ENCODE data around the gene ERMAP. TPM values are rescaled to one million over a fixed set of nuclear protein-coding genes. Genes with fewer than 3 reads are reported as not detected.

ERMAP gene
- total and polyA plus RNA-seq, 10 of the 15 experiments (the other 5 are each of a cell fraction or from before 2014, with no cell fraction given), result 1.4 to 6.8 (median 4.1) TPM

DNA sequence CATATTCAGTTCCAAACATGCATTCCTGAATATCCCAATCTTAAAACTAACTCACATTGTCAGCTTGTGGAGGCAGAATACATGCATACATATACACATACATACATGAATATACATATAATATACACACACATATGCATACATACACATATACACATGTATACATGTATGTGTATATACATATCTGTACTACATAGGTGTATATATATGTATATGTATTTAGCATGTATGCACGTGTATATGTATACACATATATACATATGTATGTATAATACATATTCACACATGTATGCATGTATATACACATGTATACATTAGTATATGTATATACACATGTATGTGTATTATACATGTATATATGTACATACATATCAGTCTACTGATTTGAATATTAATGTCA lies 28.3 kb downstream of the ERMAP start (continued):
- TF ChIP-seq EGR1 (IDR thresholded peaks at IDR 0.05; ENCODE audit: borderline replicate concordance in 1 of 2, low read depth in 2 of 2, low read length in 2 of 2), result no peak
- no peak for TF ChIP-seq HDAC2 (IDR thresholded peaks at IDR 0.05)
- no peak for TF ChIP-seq CEBPB (IDR thresholded peaks at IDR 0.05; ENCODE audit: borderline replicate concordance in 1 of 2, low read depth in 2 of 2, low read length in 2 of 2)

DNA sequence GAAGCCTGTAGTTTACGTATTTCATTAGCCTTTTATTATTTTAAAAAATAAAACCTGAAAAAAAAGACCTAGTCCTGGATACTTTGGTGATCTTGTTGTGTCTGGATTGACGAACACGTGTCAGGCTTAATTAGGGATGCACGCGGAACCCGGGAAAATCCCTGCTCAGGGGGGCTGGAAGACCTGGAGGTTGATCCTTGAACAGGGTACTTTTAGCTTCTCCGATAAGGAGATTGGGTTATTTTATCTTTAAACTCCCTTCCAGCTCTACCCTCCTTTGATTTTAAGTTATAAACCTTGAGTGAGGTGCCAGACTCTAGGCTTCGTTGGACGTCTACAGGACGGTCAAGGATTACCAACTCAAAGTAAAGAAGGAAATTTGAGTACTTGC lies 28.9 kb downstream of the ERMAP start:
- ChIA-PET CTCF (interaction anchor here (0.6 to 3.4 kb wide), 30 partner anchors 8 to 619 kb away, joined by 3 to 21 read pairs (median 4); partner anchors contain the start of genes C1orf50, ERMAP, P3H1 and PPIH), POLR2A (interaction anchor here (0.7 to 4.8 kb wide), 12 partner anchors 8 to 809 kb away, joined by 3 to 53 read pairs (median 6); partner anchors contain the start of genes C1orf50, ERMAP, P3H1 and SVBP), RAD21 (ENCODE audit: unreplicated experiment) (interaction anchor here (0.7 to 3.5 kb wide), 10 partner anchors 28 to 227 kb away, joined by 3 to 19 read pairs (median 6); partner anchors contain the start of genes C1orf50, ERMAP, P3H1 and SVBP), SMC1A (ENCODE audit: uncharacterized antibody, unreplicated experiment) (interaction anchor here (0.8 to 3.8 kb wide), 18 partner anchors 8 to 352 kb away, joined by 3 to 27 read pairs (median 4); partner anchors contain the start of genes C1orf50, ERMAP, P3H1 and SVBP)
- BruUV-seq (replicated peaks), result TSS peak; percentile 92
- H3K79me2 ChIP-seq (ENCODE audit: control insufficient read depth, insufficient read depth, low read length), result peaks cover 30% of the 10 kb centered on the region
- intact Hi-C loops (cut with micrococcal nuclease; ENCODE audit: unreplicated experiment), result loop anchor here (5.0 kb wide), 1 partner anchor 79 kb away; the partner anchor contains the start of genes C1orf50 and P3H1
- TF ChIP-seq, protein P1, sequence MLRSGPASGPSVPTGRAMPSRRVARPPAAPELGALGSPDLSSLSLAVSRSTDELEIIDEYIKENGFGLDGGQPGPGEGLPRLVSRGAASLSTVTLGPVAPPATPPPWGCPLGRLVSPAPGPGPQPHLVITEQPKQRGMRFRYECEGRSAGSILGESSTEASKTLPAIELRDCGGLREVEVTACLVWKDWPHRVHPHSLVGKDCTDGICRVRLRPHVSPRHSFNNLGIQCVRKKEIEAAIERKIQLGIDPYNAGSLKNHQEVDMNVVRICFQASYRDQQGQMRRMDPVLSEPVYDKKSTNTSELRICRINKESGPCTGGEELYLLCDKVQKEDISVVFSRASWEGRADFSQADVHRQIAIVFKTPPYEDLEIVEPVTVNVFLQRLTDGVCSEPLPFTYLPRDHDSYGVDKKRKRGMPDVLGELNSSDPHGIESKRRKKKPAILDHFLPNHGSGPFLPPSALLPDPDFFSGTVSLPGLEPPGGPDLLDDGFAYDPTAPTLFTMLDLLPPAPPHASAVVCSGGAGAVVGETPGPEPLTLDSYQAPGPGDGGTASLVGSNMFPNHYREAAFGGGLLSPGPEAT (IDR thresholded peaks at IDR 0.05; ENCODE audit: low read depth), result 0 out of 2 replicates have a peak, but pooled peaks have one; percentile 10
- TF ChIP-seq EP300 (IDR thresholded peaks at IDR 0.05; ENCODE audit: borderline replicate concordance in 1 of 2, control insufficient read depth in 1 of 2, low read depth in 2 of 2, low read length in 2 of 2) (0 out of 4 replicates have a peak, but pooled peaks of 1 of the 2 experiments have one; percentile 10), STAT3 (IDR thresholded peaks at IDR 0.05; ENCODE audit: low read depth, low read length) (no peak), MXI1 (IDR thresholded peaks at IDR 0.05; ENCODE audit: low read depth, low read length) (peak; percentile 22)
- TF ChIP-seq, protein P2, sequence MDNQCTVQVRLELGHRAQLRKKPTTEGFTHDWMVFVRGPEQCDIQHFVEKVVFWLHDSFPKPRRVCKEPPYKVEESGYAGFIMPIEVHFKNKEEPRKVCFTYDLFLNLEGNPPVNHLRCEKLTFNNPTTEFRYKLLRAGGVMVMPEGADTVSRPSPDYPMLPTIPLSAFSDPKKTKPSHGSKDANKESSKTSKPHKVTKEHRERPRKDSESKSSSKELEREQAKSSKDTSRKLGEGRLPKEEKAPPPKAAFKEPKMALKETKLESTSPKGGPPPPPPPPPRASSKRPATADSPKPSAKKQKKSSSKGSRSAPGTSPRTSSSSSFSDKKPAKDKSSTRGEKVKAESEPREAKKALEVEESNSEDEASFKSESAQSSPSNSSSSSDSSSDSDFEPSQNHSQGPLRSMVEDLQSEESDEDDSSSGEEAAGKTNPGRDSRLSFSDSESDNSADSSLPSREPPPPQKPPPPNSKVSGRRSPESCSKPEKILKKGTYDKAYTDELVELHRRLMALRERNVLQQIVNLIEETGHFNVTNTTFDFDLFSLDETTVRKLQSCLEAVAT (IDR thresholded peaks at IDR 0.05), result peak; percentile 56
- no peaks in the 10 kb centered on the region; the same call in 1 of the 3 replicates for H3K9me3 ChIP-seq (replicated peaks; ENCODE audit: control insufficient read depth, insufficient read depth, low read length)
- H2AFZ ChIP-seq (ENCODE audit: control insufficient read depth, low read depth, low read length), result peak overlapping the region; percentile 70
- 44% methylated on average over 10 of the region's 10 CpGs for WGBS (ENCODE audit: insufficient coverage, insufficient replicate concordance, low lambda C conversion rate, missing lambda C conversion rate)
- DNase-seq (ENCODE audit: low read depth, low spot score) (no peak), FAIRE-seq (peak; percentile 44), ATAC-seq (peak; percentile 23)
- no peaks in the 10 kb centered on the region for H3K27me3 ChIP-seq (replicated peaks in 1 of 2; ENCODE audit: control insufficient read depth in 2 of 2, insufficient read depth in 2 of 2, low read length in 1 of 2)
- H3K9ac ChIP-seq (ENCODE audit: control insufficient read depth, insufficient read depth, low read length), result peak overlapping the region; percentile 61
- H3K36me3 ChIP-seq (ENCODE audit: control insufficient read depth in 2 of 2, insufficient read depth in 2 of 2, low read length in 1 of 2), result peaks cover 0 to 2% of the 10 kb centered on the region in 2 experiments; a peak in 2 of 4 replicates
- H3K4me2 ChIP-seq (ENCODE audit: control insufficient read depth, insufficient read depth), result peak overlapping the region; percentile 23
- no peaks in the 10 kb centered on the region for H3K4me1 ChIP-seq (ENCODE audit: control insufficient read depth, insufficient read depth, low read length)
- no peaks in the 10 kb centered on the region for H4K20me1 ChIP-seq (ENCODE audit: control insufficient read depth, insufficient read depth)
- peak overlapping the region; percentile 28 for H3K27ac ChIP-seq (ENCODE audit: control insufficient read depth, insufficient read depth)
- in situ Hi-C loops (cut with MboI), result no loop called here
- peak overlapping the region; percentile 73 for H3K4me3 ChIP-seq
